Cardiac muscle cell (in vitro differentiated cells and primary cell): Measurements from ENCODE around the gene PIK3R5. TPM values are rescaled to one million over a fixed set of nuclear protein-coding genes. Genes with fewer than 3 reads are reported as not detected.

Experiments
- DNase-seq, 2 donors: peaks; one replicate each; pipeline versions ENCODE4 v3.0.0 to v3.0.0-alpha.2; 2010 to 2017; ENCODE audit warnings: low read depth in 1 of 2, low spot score in 1 of 2
- H3K27ac ChIP-seq: fragments of 200-600 bp; sonication (generic); 2 replicates; pipeline ENCODE4 v1.5.1; 2016
- H3K27me3 ChIP-seq: fragments of 200-600 bp; sonication (generic); 2 replicates; pipeline ENCODE4 v1.6.0; 2016; ENCODE audit warnings: control low read depth
- H3K36me3 ChIP-seq: fragments of 200-600 bp; sonication (generic); 2 replicates; pipeline ENCODE4 v1.5.1; 2016; ENCODE audit warnings: control low read depth
- H3K4me1 ChIP-seq: fragments of 200-600 bp; sonication (generic); 2 replicates; pipeline ENCODE4 v1.8.1; 2017; ENCODE audit warnings: low read depth, mild to moderate bottlenecking, mixed run types
- H3K4me3 ChIP-seq: fragments of 200-600 bp; sonication (generic); 2 replicates; pipeline ENCODE4 v1.5.1; 2016; ENCODE audit warnings: mild to moderate bottlenecking
- H3K9me3 ChIP-seq: fragments of 200-600 bp; sonication (generic); 2 replicates; pipeline ENCODE4 v1.5.1; 2017; ENCODE audit warnings: low read depth, mild to moderate bottlenecking, control low read depth
- CTCF ChIP-seq: IDR thresholded peaks from 2 replicates; pipeline ENCODE4 v1.5.1; 2012; ENCODE audit warnings: low read depth, mild to moderate bottlenecking, low read length
- polyA plus RNA-seq: library from polyadenylated mRNA; unstranded; fragments of >200 nt; fragmentation: Nextera tagmentation; extraction: Ambion mirVana; gene quantifications from 2 replicates; pipeline ENCODE4 v1.2.1, GENCODE V29; 2016
- total RNA-seq: library from RNA; depleted of rRNA; stranded (reverse); fragments of >200 nt; gene quantifications from 2 replicates; pipeline ENCODE4 v1.2.3, GENCODE V29; 2016

PIK3R5 gene
- total and polyA plus RNA-seq, 2 experiments from 2014 or later, result 0.09 to 0.38 TPM

GRCh38 chr17:8869114-8869815 lies 96.2 kb downstream of the PIK3R5 start:
- H3K4me3 ChIP-seq, result no peak overlapping the region
- H3K4me1 ChIP-seq, result no peaks in the 10 kb centered on the region
- no peak for TF ChIP-seq CTCF
- H3K27me3 ChIP-seq, result no peaks in the 10 kb centered on the region
- no peaks in the 10 kb centered on the region for H3K36me3 ChIP-seq
- H3K9me3 ChIP-seq, result no peaks in the 10 kb centered on the region
- DNase-seq, result no peak
- no peak overlapping the region for H3K27ac ChIP-seq

- DNase-seq, result no peak
- no peak overlapping the region for H3K27ac ChIP-seq
- TF ChIP-seq CTCF, result no peak
- H3K36me3 ChIP-seq, result no peaks in the 10 kb centered on the region
- H3K27me3 ChIP-seq, result no peaks in the 10 kb centered on the region
- no peaks in the 10 kb centered on the region for H3K4me1 ChIP-seq
- H3K9me3 ChIP-seq, result no peaks in the 10 kb centered on the region
- no peak overlapping the region for H3K4me3 ChIP-seq
These were observed 97.0 kb downstream of the PIK3R5 start for GRCh38 chr17:8868529-8868951.

GRCh38 chr17:8868092-8868491 lies 97.4 kb downstream of the PIK3R5 start:
- Histone ChIP-seq H3K36me3 (no peaks in the 10 kb centered on the region), H3K4me3 (no peak overlapping the region), H3K27me3 (no peaks in the 10 kb centered on the region), H3K4me1 (no peaks in the 10 kb centered on the region), H3K27ac (no peak overlapping the region), H3K9me3 (no peaks in the 10 kb centered on the region)
- TF ChIP-seq CTCF, result no peak
- no peak for DNase-seq

GRCh38 chr17:8867361-8867981 lies 98.0 kb downstream of the PIK3R5 start, which contains the start of gene PIK3R6:
PIK3R6 (minus strand) TSS chr17:8867674; CDS start chr17:8849794, 17,880 bp downstream.
- Histone ChIP-seq H3K4me3 (no peak within 1 kb of the TSS), H3K27me3 (no peaks in the 10 kb centered on the region), H3K36me3 (no peaks in the 10 kb centered on the region), H3K9me3 (no peaks in the 10 kb centered on the region), H3K27ac (no peak within 1 kb of the TSS), H3K4me1 (no peaks in the 10 kb centered on the region)
- TF ChIP-seq CTCF, result no peak
- DNase-seq, result no peak

- no peak overlapping the region for H3K27ac ChIP-seq
- H3K9me3 ChIP-seq, result no peaks in the 10 kb centered on the region
- H3K4me1 ChIP-seq, result peaks cover 3% of the 10 kb centered on the region
- H3K36me3 ChIP-seq, result no peaks in the 10 kb centered on the region
- H3K4me3 ChIP-seq, result no peak overlapping the region
- no peak for DNase-seq
- no peak for TF ChIP-seq CTCF
- H3K27me3 ChIP-seq, result no peaks in the 10 kb centered on the region
These were observed 99.7 kb downstream of the PIK3R5 start for GRCh38 chr17:8865811-8866210.
